Neutrophil (primary cell): ENCODE data around the gene TAS2R31.

Source experiments
- H3K27ac ChIP-seq: fragments of 200-600 bp; sonication (generic); 2 replicates; pipeline ENCODE4 v1.5.1; 2016; ENCODE audit warnings: mild to moderate bottlenecking, moderate library complexity
- H3K27me3 ChIP-seq: fragments of 200-600 bp; sonication (generic); 2 replicates; pipeline ENCODE4 v1.6.0; 2016; ENCODE audit warnings: mild to moderate bottlenecking
- H3K36me3 ChIP-seq: fragments of 200-600 bp; sonication (generic); 2 replicates; pipeline ENCODE4 v1.5.1; 2017
- H3K4me1 ChIP-seq, 2 experiments: fragments of 200-600 bp in 1 of 2; sonication (generic) in 1 of 2; 1 replicate in 1 of 2; 2 replicates in 1 of 2; pipeline versions ENCODE4 v1.5.1 to v1.6.1; 2013 to 2016; ENCODE audit warnings: low read depth in 1 of 2, low read length in 1 of 2, mild to moderate bottlenecking in 1 of 2, moderate library complexity in 1 of 2; ENCODE audit not compliant: control insufficient read depth in 1 of 2, insufficient read depth in 1 of 2
- H3K4me3 ChIP-seq, 2 experiments: fragments of 200-600 bp in 1 of 2; sonication (generic) in 1 of 2; 1 replicate in 1 of 2; 2 replicates in 1 of 2; pipeline ENCODE4 v1.5.1; 2013 to 2016; ENCODE audit warnings: low read depth in 1 of 2, low read length in 1 of 2, mild to moderate bottlenecking in 1 of 2, moderate library complexity in 1 of 2
- H3K9me3 ChIP-seq: fragments of 200-600 bp; sonication (generic); 2 replicates; pipeline ENCODE4 v1.5.1; 2016
- CTCF ChIP-seq: fragments of 200-600 bp; sonication (generic); IDR thresholded peaks from 2 replicates; pipeline ENCODE4 v1.5.1; 2016; ENCODE audit warnings: antibody characterized with exemption

The TAS2R31 gene

GRCh38 chr12:11031307-11031706 is at the start of gene TAS2R31:
Gene TAS2R31 (minus strand): TSS chr12:11031407. CDS start chr12:11031335, 72 bp downstream.
- Histone ChIP-seq H3K4me1 (no peaks in the 10 kb centered on the region), H3K9me3 (no peaks in the 10 kb centered on the region), H3K27ac (no peak within 1 kb of the TSS), H3K36me3 (peaks cover 4% of the 10 kb centered on the region), H3K4me3 (no peak within 1 kb of the TSS), H3K27me3 (no peaks in the 10 kb centered on the region)
- TF ChIP-seq CTCF, result no peak

- no peaks in the 10 kb centered on the region for H3K27me3 ChIP-seq
- H3K9me3 ChIP-seq, result no peaks in the 10 kb centered on the region
- no peak overlapping the region for H3K4me3 ChIP-seq
- no peaks in the 10 kb centered on the region for H3K36me3 ChIP-seq
- no peak for TF ChIP-seq CTCF
- H3K27ac ChIP-seq, result no peak overlapping the region
- no peaks in the 10 kb centered on the region for H3K4me1 ChIP-seq
These were observed 47.0 kb upstream of the TAS2R31 start for GRCh38 chr12:11078246-11078645.

- Histone ChIP-seq H3K4me1 (no peaks in the 10 kb centered on the region), H3K9me3 (no peaks in the 10 kb centered on the region), H3K27ac (no peak overlapping the region), H3K27me3 (no peaks in the 10 kb centered on the region), H3K36me3 (no peaks in the 10 kb centered on the region), H3K4me3 (no peak overlapping the region)
- no peak for TF ChIP-seq CTCF
These were observed 44.4 kb upstream of the TAS2R31 start for GRCh38 chr12:11075642-11076041.

- Histone ChIP-seq H3K36me3 (no peaks in the 10 kb centered on the region), H3K4me3 (no peak overlapping the region), H3K4me1 (no peaks in the 10 kb centered on the region), H3K27me3 (no peaks in the 10 kb centered on the region), H3K9me3 (no peaks in the 10 kb centered on the region), H3K27ac (no peak overlapping the region)
- no peak for TF ChIP-seq CTCF
These were observed 40.2 kb upstream of the TAS2R31 start for GRCh38 chr12:11071414-11071813.

- Histone ChIP-seq H3K9me3 (no peaks in the 10 kb centered on the region), H3K4me3 (no peak overlapping the region), H3K36me3 (no peaks in the 10 kb centered on the region), H3K4me1 (no peaks in the 10 kb centered on the region), H3K27me3 (no peaks in the 10 kb centered on the region), H3K27ac (no peak overlapping the region)
- no peak for TF ChIP-seq CTCF
These were observed 39.8 kb upstream of the TAS2R31 start for GRCh38 chr12:11070999-11071398.

GRCh38 chr12:11069854-11070365 is 38.7 kb upstream of the TAS2R31 start:
- no peaks in the 10 kb centered on the region for H3K9me3 ChIP-seq
- TF ChIP-seq CTCF, result no peak
- no peak overlapping the region for H3K4me3 ChIP-seq
- no peak overlapping the region for H3K27ac ChIP-seq
- H3K4me1 ChIP-seq, result no peaks in the 10 kb centered on the region
- H3K36me3 ChIP-seq, result no peaks in the 10 kb centered on the region
- H3K27me3 ChIP-seq, result no peaks in the 10 kb centered on the region
